Thyroid gland (tissue), 4 donors: ENCODE results near the gene MEIOB.

Experiments
- CTCF ChIP-seq, 6 experiments: fragments of 200-600 bp in 3 of 6; fragments of 450-650 bp in 3 of 6; sonication (generic) in 3 of 6; IDR thresholded peaks; one replicate each; pipeline ENCODE4 v1.5.1; 2016 to 2019; ENCODE audit warnings: antibody characterized with exemption in 6 of 6, mild to moderate bottlenecking in 2 of 6, inconsistent platforms in 1 of 6, moderate library complexity in 1 of 6
- POLR2A ChIP-seq, 2 donors: fragments of 450-650 bp; IDR thresholded peaks; one replicate each; pipeline ENCODE4 v1.6.1; 2017; ENCODE audit warnings: antibody characterized with exemption in 2 of 2, mild to moderate bottlenecking in 2 of 2, moderate library complexity in 1 of 2

- TF ChIP-seq CTCF (IDR thresholded peaks at IDR 0.05), result no peak
- TF ChIP-seq POLR2A (IDR thresholded peaks at IDR 0.05), result no peak
These were observed 37.9 kb downstream of the MEIOB start for GRCh38 chr16:1834096-1834495.
